Mesendoderm (in vitro differentiated cells): ENCODE results near the gene RPS6KL1.
A peak's percentile ranks its signal among the peaks of the same experiment; 100 is the strongest.

Experiments used
- DNase-seq: peaks from one replicate; pipeline ENCODE4 v3.0.0; 2013
- H2AK5ac ChIP-seq: 2 replicates; pipeline ENCODE4 v1.6.1; 2013; ENCODE audit warnings: low read length, inconsistent platforms
- H2BK120ac ChIP-seq: 2 replicates; pipeline ENCODE4 v1.6.1; 2013; ENCODE audit warnings: low read depth, mild to moderate bottlenecking, low read length, moderate library complexity, mixed read lengths
- H2BK15ac ChIP-seq: replicated peaks from 2 replicates; pipeline ENCODE4 v1.6.1; 2013; ENCODE audit warnings: low read depth, mild to moderate bottlenecking, moderate library complexity
- H2BK5ac ChIP-seq: 2 replicates; pipeline ENCODE4 v1.6.1; 2013; ENCODE audit warnings: low read length, inconsistent platforms
- H3K18ac ChIP-seq: 2 replicates; pipeline ENCODE4 v1.6.1; 2013; ENCODE audit warnings: mild to moderate bottlenecking, low read length, mixed read lengths
- H3K23ac ChIP-seq: one replicate; pipeline ENCODE4 v1.6.1; 2013; ENCODE audit warnings: low read length
- H3K27ac ChIP-seq: 2 replicates; pipeline ENCODE4 v1.5.1; 2013; ENCODE audit warnings: low read depth, mild to moderate bottlenecking, inconsistent platforms, low read length, moderate library complexity
- H3K27me3 ChIP-seq: 2 replicates; pipeline ENCODE4 v1.6.1; 2013; ENCODE audit warnings: low read length, control low read depth, mild to moderate bottlenecking, inconsistent platforms; ENCODE audit not compliant: insufficient read depth, poor library complexity
- H3K36me3 ChIP-seq: 2 replicates; pipeline ENCODE4 v1.6.1; 2013; ENCODE audit warnings: low read length, inconsistent platforms; ENCODE audit not compliant: control insufficient read depth, insufficient read depth
- H3K4ac ChIP-seq: one replicate; pipeline ENCODE4 v1.6.1; 2013; ENCODE audit warnings: low read depth, mild to moderate bottlenecking, low read length, moderate library complexity
- H3K4me1 ChIP-seq: 2 replicates; pipeline ENCODE4 v1.6.1; 2013; ENCODE audit warnings: low read depth, low read length, inconsistent platforms; ENCODE audit not compliant: control insufficient read depth
- H3K4me2 ChIP-seq: 2 replicates; pipeline ENCODE4 v1.6.1; 2013; ENCODE audit warnings: low read length
- H3K4me3 ChIP-seq: 2 replicates; pipeline ENCODE4 v1.5.1; 2013; ENCODE audit warnings: mild to moderate bottlenecking, low read length
- H3K56ac ChIP-seq: one replicate; pipeline ENCODE4 v1.6.1; 2013; ENCODE audit warnings: low read length
- H3K79me1 ChIP-seq: 2 replicates; pipeline ENCODE4 v1.6.1; 2013; ENCODE audit warnings: low read length, inconsistent platforms
- H3K79me2 ChIP-seq: 2 replicates; pipeline ENCODE4 v1.6.1; 2013; ENCODE audit warnings: mild to moderate bottlenecking, low read length; ENCODE audit not compliant: control insufficient read depth, insufficient read depth
- H3K9ac ChIP-seq: 2 replicates; pipeline ENCODE4 v1.6.1; 2013; ENCODE audit warnings: low read length, inconsistent platforms
- H4K5ac ChIP-seq: one replicate; pipeline ENCODE4 v1.6.1; 2013; ENCODE audit warnings: low read length
- H4K8ac ChIP-seq: one replicate; pipeline ENCODE4 v1.6.1; 2013; ENCODE audit warnings: low read depth, mild to moderate bottlenecking, control low read depth, low read length, moderate library complexity
- WGBS: extraction: QIAGEN DNeasy Blood & Tissue Kit; methylation state at CpG from one replicate; pipeline ENCODE4 v1.1.7; 2013; ENCODE audit warnings: low lambda C conversion rate, missing lambda C conversion rate; ENCODE audit not compliant: insufficient coverage; ENCODE audit errors: extremely low coverage; 5-methylcytosine and 5-hydroxymethylcytosine counted together

The RPS6KL1 gene

DNA sequence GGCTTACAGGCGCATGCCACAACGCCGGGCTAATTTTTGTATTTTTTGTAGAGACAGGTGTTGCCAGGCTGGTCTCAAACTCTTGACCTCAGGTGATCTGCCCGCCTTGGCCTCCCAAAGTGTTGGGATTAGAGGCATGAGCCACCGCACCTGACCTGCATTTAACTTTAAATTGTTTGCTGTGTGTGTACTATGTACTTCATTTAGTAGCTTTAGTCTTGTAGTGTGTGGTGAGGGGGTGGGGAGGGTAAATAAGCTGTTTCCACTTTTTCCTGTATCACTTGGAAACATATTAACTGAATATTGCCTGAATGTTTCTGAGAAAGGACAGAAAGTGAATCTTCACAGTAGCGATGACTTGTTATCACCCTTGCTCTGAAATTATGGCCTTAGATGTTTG is 32.8 kb downstream of the RPS6KL1 start:
- H3K4ac ChIP-seq, result no peak overlapping the region
- H2BK15ac ChIP-seq, result no peak overlapping the region
- no peak overlapping the region for H4K8ac ChIP-seq
- no peak overlapping the region for H3K56ac ChIP-seq
- H3K23ac ChIP-seq, result no peak overlapping the region
- H4K5ac ChIP-seq, result no peak overlapping the region
- H3K4me2 ChIP-seq, result no peak overlapping the region
- peaks cover 25% of the 10 kb centered on the region for H3K79me2 ChIP-seq
- no CpG with 5 or more reads among the region's 6 CpGs for WGBS
- peaks cover under 1% of the 10 kb centered on the region for H3K4me1 ChIP-seq
- no peak overlapping the region for H3K4me3 ChIP-seq
- no peak overlapping the region for H3K27ac ChIP-seq
- no peak overlapping the region for H3K9ac ChIP-seq
- H2BK5ac ChIP-seq, result no peak overlapping the region
- no peaks in the 10 kb centered on the region for H3K27me3 ChIP-seq
- peaks cover 4% of the 10 kb centered on the region for H3K79me1 ChIP-seq
- H3K36me3 ChIP-seq, result peaks cover 9% of the 10 kb centered on the region
- no peak overlapping the region for H2AK5ac ChIP-seq
- DNase-seq, result no peak
- H2BK120ac ChIP-seq, result no peak overlapping the region
- no peak overlapping the region for H3K18ac ChIP-seq

- no peak overlapping the region for H2BK15ac ChIP-seq
- no CpG with 5 or more reads among the region's 12 CpGs for WGBS
- no peak overlapping the region for H3K4me2 ChIP-seq
- peak; percentile 54 for DNase-seq
- H3K27me3 ChIP-seq, result no peaks in the 10 kb centered on the region
- H3K4me1 ChIP-seq, result peaks cover 10% of the 10 kb centered on the region
- H3K79me2 ChIP-seq, result peaks cover 43% of the 10 kb centered on the region
- peaks cover 2% of the 10 kb centered on the region for H3K36me3 ChIP-seq
- no peak overlapping the region for H3K4me3 ChIP-seq
- H2AK5ac ChIP-seq, result no peak overlapping the region
- no peak overlapping the region for H3K4ac ChIP-seq
- H3K9ac ChIP-seq, result no peak overlapping the region
- H4K8ac ChIP-seq, result no peak overlapping the region
- no peak overlapping the region for H3K18ac ChIP-seq
- no peak overlapping the region for H3K27ac ChIP-seq
- H3K56ac ChIP-seq, result no peak overlapping the region
- H2BK5ac ChIP-seq, result no peak overlapping the region
- no peak overlapping the region for H3K23ac ChIP-seq
- peaks cover 7% of the 10 kb centered on the region for H3K79me1 ChIP-seq
- H4K5ac ChIP-seq, result no peak overlapping the region
- no peak overlapping the region for H2BK120ac ChIP-seq
These were observed 34.6 kb downstream of the RPS6KL1 start for GRCh38 chr14:74888164-74889158.

GRCh38 chr14:74886001-74886400 is 37.1 kb downstream of the RPS6KL1 start:
- Histone ChIP-seq H3K27me3 (no peaks in the 10 kb centered on the region), H3K18ac (no peak overlapping the region), H3K4me3 (no peak overlapping the region), H2AK5ac (no peak overlapping the region), H3K9ac (no peak overlapping the region), H3K4me1 (peaks cover 10% of the 10 kb centered on the region), H4K5ac (no peak overlapping the region), H3K79me1 (peaks cover 13% of the 10 kb centered on the region), H2BK120ac (no peak overlapping the region), H2BK5ac (no peak overlapping the region), H2BK15ac (no peak overlapping the region), H3K4me2 (no peak overlapping the region), H3K36me3 (no peaks in the 10 kb centered on the region), H3K4ac (no peak overlapping the region), H3K79me2 (peaks cover 58% of the 10 kb centered on the region), H3K27ac (no peak overlapping the region), H4K8ac (no peak overlapping the region), H3K56ac (no peak overlapping the region), H3K23ac (no peak overlapping the region)
- WGBS, result no CpG with 5 or more reads among the region's 3 CpGs
- DNase-seq, result peak; percentile 74

DNA sequence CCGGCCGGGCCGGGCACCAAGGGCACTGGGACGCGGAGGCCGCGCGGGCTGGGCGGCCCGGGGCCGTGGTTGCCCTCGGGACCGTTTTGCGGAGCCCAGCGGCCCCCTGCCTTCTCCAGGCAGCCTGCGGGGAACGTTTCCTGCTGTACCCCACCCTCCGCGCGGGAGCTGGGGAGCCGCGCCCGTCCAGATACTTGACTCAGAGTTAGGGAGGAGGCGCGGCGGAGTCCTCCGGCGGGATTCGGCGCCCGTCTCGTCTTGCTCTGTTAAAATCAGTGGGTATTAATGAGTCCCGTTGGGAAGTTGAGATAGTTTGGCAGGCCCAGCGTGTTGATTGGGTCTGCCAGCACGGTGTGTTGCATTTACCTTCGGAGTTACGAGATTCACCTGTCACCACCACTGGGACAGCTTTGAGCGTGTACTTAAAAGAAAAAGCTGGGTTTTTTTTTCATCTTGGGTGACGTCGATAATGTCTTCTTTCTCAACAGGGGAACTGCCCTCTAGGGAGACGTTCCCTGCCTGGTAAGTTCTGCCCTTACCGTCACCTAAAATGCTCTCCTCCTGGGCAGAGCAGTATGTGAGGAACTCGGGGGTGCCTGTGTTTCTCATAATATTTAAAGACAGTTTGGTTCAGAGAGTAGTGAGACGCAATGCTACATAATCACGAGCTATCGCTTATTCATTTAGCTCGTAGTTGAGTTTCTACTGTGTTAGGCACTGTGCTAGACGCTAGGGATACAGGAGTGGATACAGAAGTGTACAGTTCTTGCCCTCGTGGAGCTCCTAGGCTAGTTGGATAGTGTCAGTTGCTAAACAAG is 40.7 kb downstream of the RPS6KL1 start:
- Histone ChIP-seq H3K9ac (peak overlapping the region; percentile 97), H2BK15ac (no peak overlapping the region), H3K23ac (no peak overlapping the region), H3K4me2 (peak overlapping the region; percentile 99), H3K36me3 (no peaks in the 10 kb centered on the region), H3K79me2 (peaks cover 49% of the 10 kb centered on the region), H2AK5ac (no peak overlapping the region), H3K18ac (peak overlapping the region; percentile 62), H2BK120ac (no peak overlapping the region), H4K8ac (no peak overlapping the region), H3K4me3 (peak overlapping the region; percentile 96), H3K4me1 (peaks cover 10% of the 10 kb centered on the region), H3K27ac (peak overlapping the region; percentile 76), H4K5ac (no peak overlapping the region), H3K27me3 (no peaks in the 10 kb centered on the region), H3K4ac (peak overlapping the region; percentile 60), H3K56ac (peak overlapping the region; percentile 97), H2BK5ac (peak overlapping the region; percentile 65), H3K79me1 (peaks cover 10% of the 10 kb centered on the region)
- peak; percentile 51 for DNase-seq
- no CpG with 5 or more reads among the region's 49 CpGs for WGBS

GRCh38 chr14:74881431-74882102 is 41.5 kb downstream of the RPS6KL1 start, which contains the start of gene DLST:
Gene DLST (plus strand): TSS chr14:74881916. CDS start chr14:74881954, 38 bp downstream.
- H3K4me2 ChIP-seq, result peak within 1 kb of the TSS; percentile 99
- H3K56ac ChIP-seq, result peak within 1 kb of the TSS; percentile 100
- DNase-seq, result peak; percentile 92
- peak within 1 kb of the TSS; percentile 76 for H3K27ac ChIP-seq
- H3K9ac ChIP-seq, result peak within 1 kb of the TSS; percentile 97
- peak within 1 kb of the TSS; percentile 82 for H2BK5ac ChIP-seq
- no CpG with 5 or more reads among the region's 53 CpGs for WGBS
- H3K36me3 ChIP-seq, result no peaks in the 10 kb centered on the region
- peak within 1 kb of the TSS; percentile 99 for H3K23ac ChIP-seq
- peak within 1 kb of the TSS; percentile 62 for H3K18ac ChIP-seq
- H2BK15ac ChIP-seq, result no peak within 1 kb of the TSS
- peak within 1 kb of the TSS; percentile 60 for H3K4ac ChIP-seq
- H3K79me1 ChIP-seq, result peaks cover 10% of the 10 kb centered on the region
- peaks cover 46% of the 10 kb centered on the region for H3K79me2 ChIP-seq
- peaks cover 10% of the 10 kb centered on the region for H3K4me1 ChIP-seq
- H2BK120ac ChIP-seq, result no peak within 1 kb of the TSS
- no peaks in the 10 kb centered on the region for H3K27me3 ChIP-seq
- no peak within 1 kb of the TSS for H4K8ac ChIP-seq
- peak within 1 kb of the TSS; percentile 96 for H3K4me3 ChIP-seq
- no peak within 1 kb of the TSS for H4K5ac ChIP-seq
- H2AK5ac ChIP-seq, result no peak within 1 kb of the TSS
